Subcutaneous abdominal adipose tissue (tissue), 5 donors: ENCODE data around the gene IGFBP2.

ENCODE experiments used
- H3K27ac ChIP-seq: one replicate; pipeline ENCODE4 v1.7.0; 2013; ENCODE audit warnings: low read depth, mild to moderate bottlenecking, inconsistent platforms, low read length, moderate library complexity
- H3K27me3 ChIP-seq, 5 donors: one replicate each; pipeline ENCODE4 v1.7.0; 2013; ENCODE audit warnings: low read length in 5 of 5, inconsistent platforms in 1 of 5; ENCODE audit not compliant: control insufficient read depth in 5 of 5, insufficient read depth in 4 of 5
- H3K36me3 ChIP-seq, 5 donors: one replicate each; pipeline ENCODE4 v1.7.0; 2013; ENCODE audit warnings: low read length in 5 of 5; ENCODE audit not compliant: control insufficient read depth in 5 of 5, insufficient read depth in 5 of 5
- H3K4me1 ChIP-seq, 5 donors: one replicate each; pipeline ENCODE4 v1.7.0; 2013; ENCODE audit warnings: low read length in 5 of 5, mild to moderate bottlenecking in 3 of 5, moderate library complexity in 1 of 5; ENCODE audit not compliant: control insufficient read depth in 5 of 5, insufficient read depth in 5 of 5
- H3K4me3 ChIP-seq, 5 donors: one replicate each; pipeline ENCODE4 v1.7.0; 2013; ENCODE audit warnings: low read length in 5 of 5, low read depth in 1 of 5
- H3K9ac ChIP-seq, 5 donors: one replicate each; pipeline ENCODE4 v1.7.0; 2013; ENCODE audit warnings: low read length in 5 of 5, mild to moderate bottlenecking in 4 of 5, moderate library complexity in 3 of 5
- H3K9me3 ChIP-seq, 5 donors: one replicate each; pipeline ENCODE4 v1.7.0; 2013; ENCODE audit warnings: low read length in 5 of 5; ENCODE audit not compliant: control insufficient read depth in 5 of 5
- donor health status: healthy.
- donor health status: healthy.
- donor health status: healthy.
- donor health status: healthy.
- donor health status: healthy.

The IGFBP2 gene

DNA sequence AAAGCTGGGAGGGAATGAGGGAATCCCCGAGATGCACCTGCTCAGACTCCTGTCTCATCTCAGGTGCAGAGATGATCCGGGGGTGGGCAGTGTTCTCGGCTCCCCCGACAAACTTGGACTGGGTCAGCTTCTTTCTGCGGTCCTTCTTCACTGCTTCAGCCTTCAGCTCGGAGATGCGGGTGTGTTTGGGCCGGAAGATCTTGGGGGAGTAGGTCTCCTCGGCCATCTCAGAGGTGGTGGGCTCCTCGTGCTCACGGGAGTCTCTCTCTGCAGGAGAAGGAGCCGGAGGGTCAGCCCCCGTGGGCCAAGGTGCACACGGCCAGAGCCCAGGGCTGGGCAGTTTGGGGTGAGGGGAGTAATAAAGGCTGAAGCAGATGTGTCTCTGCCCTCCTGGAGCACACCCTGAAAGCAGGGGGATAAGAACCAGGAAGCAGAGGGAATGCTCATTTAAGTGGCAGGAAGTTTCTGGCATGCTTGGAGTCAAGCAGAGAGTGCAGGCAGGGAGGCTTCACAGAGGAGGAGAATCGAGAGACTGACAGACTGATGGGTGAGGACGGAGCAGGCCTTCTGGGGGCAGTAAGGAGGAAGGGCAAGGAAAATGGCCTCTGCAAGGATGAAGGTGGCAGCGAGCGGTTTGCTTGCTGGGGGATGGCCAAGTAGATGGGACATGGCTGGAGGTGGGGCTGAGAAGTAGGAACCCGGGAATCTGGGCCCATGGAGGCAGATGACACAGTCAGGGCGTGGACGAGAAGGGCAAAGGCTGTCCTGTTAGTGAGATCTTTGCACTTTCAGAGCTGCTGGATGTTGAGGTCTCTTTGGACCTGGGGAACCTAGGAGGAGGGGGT lies 45.8 kb downstream of the IGFBP2 start:
- H3K36me3 ChIP-seq: peaks cover 4 to 66% (median 43%) of the 10 kb centered on the region in 5 donors
- H3K27ac ChIP-seq: no peak overlapping the region
- peaks cover 2 to 21% (median 17%) of the 10 kb centered on the region in 5 donors for H3K4me1 ChIP-seq
- no peaks in the 10 kb centered on the region for H3K9me3 ChIP-seq
- no peak overlapping the region for H3K9ac ChIP-seq
- no peaks in the 10 kb centered on the region for H3K27me3 ChIP-seq
- H3K4me3 ChIP-seq: no peak overlapping the region

DNA sequence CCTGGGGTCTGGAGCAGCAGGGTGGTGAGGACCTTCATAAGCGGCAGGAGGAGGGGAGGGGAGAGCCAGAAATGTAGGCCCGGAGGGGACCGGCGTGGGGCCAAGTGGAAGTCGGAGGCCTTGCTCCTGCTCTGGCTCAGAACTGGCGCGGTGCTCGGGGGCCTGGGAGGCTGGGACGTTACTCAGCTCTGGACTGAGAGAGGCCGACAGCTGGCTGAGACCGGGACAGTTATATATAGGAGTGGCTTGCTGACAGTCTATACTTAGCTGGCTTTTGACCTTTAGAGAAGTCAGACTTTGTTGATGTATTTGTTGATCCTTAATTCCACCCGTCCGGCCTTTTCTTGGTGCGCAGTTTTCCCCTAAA lies 46.4 kb downstream of the IGFBP2 start:
- Histone ChIP-seq H3K4me1 (peaks cover 2 to 27% (median 23%) of the 10 kb centered on the region in 5 donors), H3K9ac (no peak overlapping the region), H3K27ac (no peak overlapping the region), H3K9me3 (no peaks in the 10 kb centered on the region), H3K27me3 (no peaks in the 10 kb centered on the region), H3K4me3 (no peak overlapping the region), H3K36me3 (peaks cover 4 to 60% (median 39%) of the 10 kb centered on the region in 5 donors)

GRCh38 chr2:216680951-216681629 lies 47.9 kb downstream of the IGFBP2 start:
- Histone ChIP-seq H3K4me1 (peaks cover 2 to 32% (median 24%) of the 10 kb centered on the region in 5 donors), H3K4me3 (no peak overlapping the region), H3K36me3 (peaks cover 0 to 47% (median 34%) of the 10 kb centered on the region in 5 donors), H3K27ac (no peak overlapping the region), H3K9me3 (no peaks in the 10 kb centered on the region), H3K9ac (peak overlapping the region in 1 of 5 donors; percentile 15), H3K27me3 (no peaks in the 10 kb centered on the region)

GRCh38 chr2:216681683-216682082 lies 48.5 kb downstream of the IGFBP2 start:
- no peaks in the 10 kb centered on the region for H3K27me3 ChIP-seq
- no peak overlapping the region for H3K27ac ChIP-seq
- H3K4me1 ChIP-seq: peaks cover 2 to 32% (median 24%) of the 10 kb centered on the region in 5 donors
- H3K9me3 ChIP-seq: no peaks in the 10 kb centered on the region
- H3K36me3 ChIP-seq: peaks cover 0 to 47% (median 31%) of the 10 kb centered on the region in 5 donors
- no peak overlapping the region for H3K4me3 ChIP-seq
- H3K9ac ChIP-seq: no peak overlapping the region

DNA sequence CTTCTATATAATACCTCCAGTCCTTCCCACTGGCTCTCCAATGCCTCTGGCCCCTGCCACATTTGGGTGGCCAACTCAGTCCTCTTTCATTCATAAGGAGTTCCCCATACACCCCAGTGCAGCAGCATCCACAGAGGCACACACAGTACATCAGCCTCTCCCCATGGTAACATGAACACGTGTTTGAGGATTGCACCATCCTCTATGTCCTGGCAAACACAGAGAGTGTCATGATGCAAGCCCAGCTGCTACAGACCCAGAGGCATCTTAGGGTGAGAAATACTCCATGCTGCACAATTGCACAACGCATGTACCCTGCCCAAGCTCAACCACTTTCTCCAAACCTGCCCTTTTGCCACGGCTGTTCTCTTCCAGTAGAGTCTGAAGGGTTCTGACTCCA lies 50.6 kb downstream of the IGFBP2 start:
- H3K36me3 ChIP-seq: peaks cover 0 to 33% (median 15%) of the 10 kb centered on the region in 5 donors
- no peaks in the 10 kb centered on the region for H3K9me3 ChIP-seq
- H3K4me3 ChIP-seq: no peak overlapping the region
- H3K9ac ChIP-seq: no peak overlapping the region
- H3K27ac ChIP-seq: no peak overlapping the region
- H3K4me1 ChIP-seq: peaks cover 2 to 42% (median 33%) of the 10 kb centered on the region in 5 donors
- H3K27me3 ChIP-seq: peaks cover 0 to 2% (median 0%) of the 10 kb centered on the region in 5 donors

DNA sequence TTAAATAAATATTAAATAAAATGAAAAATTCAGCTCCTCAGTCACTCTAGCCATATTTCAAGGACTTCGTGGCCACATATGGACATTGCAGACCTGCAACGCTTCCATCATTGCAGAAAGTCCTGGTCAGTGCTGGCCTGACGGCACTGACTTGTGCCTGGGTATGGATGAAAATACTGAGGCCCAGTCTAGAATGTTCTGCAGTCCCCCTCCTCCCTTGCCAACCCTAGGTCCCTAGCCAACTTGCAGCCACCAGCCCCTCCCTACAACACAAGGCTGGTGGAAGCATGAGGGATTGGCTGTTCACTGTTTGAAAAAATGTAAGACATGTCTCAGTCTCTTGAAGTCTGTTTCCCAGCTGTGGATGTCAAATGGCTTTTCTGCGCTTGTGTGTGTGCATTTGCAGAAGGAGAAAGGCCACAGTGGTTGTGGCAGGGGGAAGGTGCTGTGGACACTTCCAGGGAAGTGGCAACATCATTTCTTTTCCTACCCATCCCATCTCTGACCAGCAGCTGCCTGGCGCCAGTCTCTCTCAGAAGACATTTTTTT lies 52.2 kb downstream of the IGFBP2 start:
- Histone ChIP-seq H3K4me3 (no peak overlapping the region), H3K36me3 (peaks cover 0 to 25% (median 8%) of the 10 kb centered on the region in 5 donors), H3K27ac (no peak overlapping the region), H3K27me3 (peaks cover 0 to 7% (median 2%) of the 10 kb centered on the region in 5 donors), H3K9ac (no peak overlapping the region), H3K4me1 (peaks cover 6 to 56% (median 45%) of the 10 kb centered on the region in 5 donors), H3K9me3 (no peaks in the 10 kb centered on the region)

- Histone ChIP-seq H3K27ac (no peak overlapping the region), H3K4me1 (peaks cover 8 to 65% (median 54%) of the 10 kb centered on the region in 5 donors), H3K27me3 (peaks cover 0 to 12% (median 3%) of the 10 kb centered on the region in 5 donors)
These were observed 53.9 kb downstream of the IGFBP2 start for GRCh38 chr2:216687111-216687510.

DNA sequence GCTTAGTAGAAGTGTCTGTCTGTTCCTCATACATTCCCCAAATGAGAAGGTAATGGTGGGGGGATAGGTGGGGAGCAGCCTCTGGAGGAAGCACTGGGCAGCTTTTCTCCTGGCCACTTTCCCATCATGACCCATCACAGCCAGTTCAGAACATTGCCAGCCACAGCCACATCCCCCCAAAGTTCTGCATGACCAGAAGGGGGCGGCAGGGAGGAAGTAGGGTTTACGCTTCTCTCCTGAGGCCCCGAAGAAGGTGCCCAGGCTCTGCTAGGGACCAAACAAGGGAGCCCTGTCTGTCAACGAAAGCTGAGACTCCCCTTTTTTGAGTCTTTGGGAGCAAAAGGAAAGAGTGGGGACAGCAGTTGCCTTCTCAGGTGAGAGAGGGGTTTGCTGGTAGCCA lies 54.4 kb downstream of the IGFBP2 start:
- Histone ChIP-seq H3K9ac (no peak overlapping the region), H3K27ac (no peak overlapping the region), H3K4me3 (no peak overlapping the region), H3K27me3 (peaks cover 0 to 12% (median 3%) of the 10 kb centered on the region in 5 donors), H3K9me3 (no peaks in the 10 kb centered on the region), H3K36me3 (peaks cover 0 to 20% (median 4%) of the 10 kb centered on the region in 5 donors), H3K4me1 (peaks cover 11 to 65% (median 55%) of the 10 kb centered on the region in 5 donors)

More at GRCh38 chr2:216687111-216687510, 53.9 kb downstream of the IGFBP2 start:
- Histone ChIP-seq H3K9ac (no peak overlapping the region), H3K9me3 (no peaks in the 10 kb centered on the region), H3K4me3 (no peak overlapping the region), H3K36me3 (peaks cover 0 to 20% (median 4%) of the 10 kb centered on the region in 5 donors)

GRCh38 chr2:216688731-216689340 lies 55.6 kb downstream of the IGFBP2 start:
- Histone ChIP-seq H3K27me3 (peaks cover 0 to 12% (median 3%) of the 10 kb centered on the region in 5 donors), H3K36me3 (peaks cover 0 to 20% (median 4%) of the 10 kb centered on the region in 5 donors), H3K9ac (no peak overlapping the region), H3K4me3 (peak overlapping the region in 1 of 5 donors; percentile 2), H3K4me1 (peaks cover 11 to 64% (median 55%) of the 10 kb centered on the region in 5 donors), H3K27ac (peak overlapping the region; percentile 23), H3K9me3 (no peaks in the 10 kb centered on the region)
